SK-N-MC (cell line): ENCODE results near the gene PEX1.

Experiments
- EZH2 ChIP-seq: fragments of 200-600 bp; sonication (generic); IDR thresholded peaks from one replicate; pipeline ENCODE4 v1.6.1; 2017; ENCODE audit warnings: antibody characterized with exemption
- POLR2AphosphoS5 ChIP-seq: IDR thresholded peaks from 2 replicates; pipeline ENCODE4 v1.6.1; 2012; ENCODE audit warnings: mild to moderate bottlenecking, low read depth, low read length, borderline replicate concordance

DNA sequence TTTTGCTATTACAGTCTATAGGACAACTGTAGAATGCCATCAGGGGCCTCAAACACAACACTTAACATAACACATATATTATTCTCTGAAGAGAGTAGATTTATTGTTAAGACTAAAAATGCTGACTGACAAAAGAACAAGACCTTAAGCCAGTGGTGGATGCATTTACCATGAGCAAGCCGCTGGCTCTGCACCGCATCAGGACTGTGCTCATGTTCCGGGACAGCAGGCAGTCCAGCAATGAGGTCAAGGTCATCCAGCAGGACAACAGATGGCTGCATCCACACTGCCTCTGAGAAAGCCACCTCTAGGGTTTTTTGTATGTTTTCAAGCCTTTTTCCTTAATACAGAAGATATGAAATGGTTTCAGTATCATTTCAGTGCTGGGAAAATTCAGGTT lies 23.8 kb downstream of the PEX1 start:
- TF ChIP-seq EZH2 (no peak), POLR2AphosphoS5 (no peak)
